ENCODE measurements around the gene AASDHPPT. TPM values are rescaled to one million over a fixed set of nuclear protein-coding genes. Genes with fewer than 3 reads are reported as not detected.

AASDHPPT gene
- total and polyA plus RNA-seq, 8 donors: 9.2 to 28.8 (median 16.8) TPM

DNA sequence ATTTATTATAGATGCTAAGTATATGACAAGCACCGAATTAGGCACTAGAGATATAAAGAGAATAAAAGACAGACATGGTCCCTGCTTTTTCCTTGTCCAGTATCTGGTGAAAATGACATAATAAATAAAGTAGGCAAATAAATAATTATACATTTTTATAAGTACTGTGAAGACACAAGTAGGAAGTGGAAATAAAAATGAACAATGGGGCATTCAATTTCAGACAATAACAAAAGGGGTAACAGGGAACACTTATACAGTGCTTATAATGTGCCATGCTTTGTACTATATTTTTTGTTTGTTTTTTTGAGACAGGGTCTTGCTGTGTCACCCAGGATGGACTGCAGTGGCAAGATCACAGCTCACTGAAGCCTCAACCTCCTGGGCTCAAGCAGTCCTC, 4.7 kb upstream of the AASDHPPT start:
- TF ChIP-seq, protein P1, sequence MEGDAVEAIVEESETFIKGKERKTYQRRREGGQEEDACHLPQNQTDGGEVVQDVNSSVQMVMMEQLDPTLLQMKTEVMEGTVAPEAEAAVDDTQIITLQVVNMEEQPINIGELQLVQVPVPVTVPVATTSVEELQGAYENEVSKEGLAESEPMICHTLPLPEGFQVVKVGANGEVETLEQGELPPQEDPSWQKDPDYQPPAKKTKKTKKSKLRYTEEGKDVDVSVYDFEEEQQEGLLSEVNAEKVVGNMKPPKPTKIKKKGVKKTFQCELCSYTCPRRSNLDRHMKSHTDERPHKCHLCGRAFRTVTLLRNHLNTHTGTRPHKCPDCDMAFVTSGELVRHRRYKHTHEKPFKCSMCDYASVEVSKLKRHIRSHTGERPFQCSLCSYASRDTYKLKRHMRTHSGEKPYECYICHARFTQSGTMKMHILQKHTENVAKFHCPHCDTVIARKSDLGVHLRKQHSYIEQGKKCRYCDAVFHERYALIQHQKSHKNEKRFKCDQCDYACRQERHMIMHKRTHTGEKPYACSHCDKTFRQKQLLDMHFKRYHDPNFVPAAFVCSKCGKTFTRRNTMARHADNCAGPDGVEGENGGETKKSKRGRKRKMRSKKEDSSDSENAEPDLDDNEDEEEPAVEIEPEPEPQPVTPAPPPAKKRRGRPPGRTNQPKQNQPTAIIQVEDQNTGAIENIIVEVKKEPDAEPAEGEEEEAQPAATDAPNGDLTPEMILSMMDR (IDR thresholded peaks at IDR 0.05): no peak
- 64 to 69% methylated on average over 1 of the region's 1 CpG for WGBS, 2 donors
- no peak overlapping the region for H3K4me3 ChIP-seq
- no peak for ATAC-seq
- no peaks in the 10 kb centered on the region for H3K27me3 ChIP-seq
- FAIRE-seq: no peak
- H3K36me3 ChIP-seq: no peaks in the 10 kb centered on the region
- H3K27ac ChIP-seq: no peak overlapping the region
- intact Hi-C loops (cut with DNase I): no loop called here
- no peak for DNase-seq
- peaks cover 0 to 6% (median 5%) of the 10 kb centered on the region in 3 donors for H3K4me1 ChIP-seq
- no peaks in the 10 kb centered on the region for H3K9me3 ChIP-seq

DNA sequence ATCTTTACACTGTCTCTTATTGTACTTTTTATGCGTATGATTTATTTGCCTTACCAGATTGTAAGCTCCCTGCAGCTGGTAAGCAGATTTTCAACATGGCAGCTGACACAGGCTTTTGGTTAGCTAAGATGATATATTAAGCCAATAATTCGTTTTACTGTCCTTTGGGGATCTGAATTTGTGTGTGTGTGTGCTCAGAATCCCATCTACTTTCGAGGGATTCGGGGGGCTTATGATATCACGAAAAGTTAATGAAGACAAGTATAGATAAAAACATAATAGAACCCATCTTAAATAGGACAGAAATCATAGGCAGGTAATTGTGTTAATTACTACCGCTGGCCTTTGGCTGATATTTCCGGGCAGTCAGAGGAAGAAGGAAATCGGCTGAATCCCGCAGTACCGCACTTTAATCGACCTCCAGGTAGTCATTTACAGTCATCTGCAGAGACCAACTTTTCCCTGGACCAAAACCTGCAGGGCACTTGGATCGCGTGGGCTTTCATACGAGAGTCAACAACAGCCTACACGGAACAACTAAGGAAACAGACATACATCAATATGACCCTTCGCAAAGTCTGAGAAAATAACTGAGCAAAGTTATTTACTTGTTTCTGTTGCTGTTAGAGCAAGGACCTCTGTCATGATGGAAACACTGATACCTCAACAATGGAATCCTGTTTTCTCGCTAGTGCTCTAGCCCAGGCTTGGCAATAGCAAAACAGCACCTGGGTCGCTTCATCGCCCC, 1.1 kb upstream of the AASDHPPT start:
- DNase-seq (peak in 1 of 6 donors; percentile 6), FAIRE-seq (no peak), ATAC-seq (peak in 2 of 4 donors; percentile 2 to 3)
- 4 to 6% methylated on average over 19 of the region's 19 CpGs for WGBS, 2 donors
- peaks cover 0 to 11% (median 0%) of the 10 kb centered on the region in 3 donors for H3K36me3 ChIP-seq
- peak overlapping the region; percentile 56 to 81 (median 64) for H3K4me3 ChIP-seq
- H3K4me1 ChIP-seq: peaks cover 15 to 37% (median 36%) of the 10 kb centered on the region in 3 donors
- intact Hi-C loops (cut with DNase I): no loop called here
- peak overlapping the region; percentile 91 to 98 (median 94) for H3K27ac ChIP-seq
- H3K27me3 ChIP-seq: no peaks in the 10 kb centered on the region
- TF ChIP-seq, protein P1 (IDR thresholded peaks at IDR 0.05): no peak
- no peaks in the 10 kb centered on the region for H3K9me3 ChIP-seq

DNA sequence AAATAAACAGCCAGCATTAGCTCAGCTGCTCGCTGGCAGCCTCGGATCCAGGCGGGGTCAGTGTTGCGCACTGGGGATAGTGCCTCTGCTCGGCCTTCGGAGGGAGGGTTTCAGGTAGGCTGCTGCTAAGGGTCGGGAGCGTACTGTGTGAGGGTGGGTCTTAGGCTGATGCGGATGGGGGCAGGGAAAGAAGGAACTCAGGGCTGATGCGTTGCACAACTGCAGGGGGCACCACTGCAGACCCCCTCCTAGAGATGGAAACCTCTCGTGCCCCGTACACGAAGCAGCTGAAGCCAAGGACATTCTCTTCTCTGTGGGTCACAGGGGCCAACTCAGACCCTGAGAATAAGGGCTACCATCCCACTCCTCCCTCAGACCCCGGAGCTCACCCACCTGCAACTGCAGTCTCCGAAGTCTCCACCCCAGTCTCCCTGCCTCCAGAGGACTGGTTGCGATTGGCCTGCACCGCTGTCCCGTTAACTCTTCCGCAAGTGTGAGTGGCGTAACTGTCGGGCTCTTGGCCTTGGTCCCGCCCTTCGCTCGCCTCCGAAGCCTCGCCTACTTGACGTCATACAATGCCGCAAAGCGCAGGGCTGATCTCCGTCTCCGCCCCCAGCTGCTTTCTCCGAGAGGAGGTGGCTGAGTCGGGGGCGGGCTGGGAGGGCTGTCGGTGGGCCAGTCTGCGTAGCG, 398 bp upstream of the AASDHPPT start, which contains the start of gene KBTBD3:
Gene KBTBD3 (minus strand): TSS at position 429 of the 690 bp plus-strand sequence. CDS start 18,250 bp downstream, outside the sequence.
- peak; percentile 93 to 99 (median 99) for DNase-seq
- Histone ChIP-seq H3K9me3 (no peaks in the 10 kb centered on the region), H3K27me3 (no peaks in the 10 kb centered on the region), H3K4me1 (peaks cover 15 to 39% (median 38%) of the 10 kb centered on the region in 3 donors), H3K4me3 (peak within 1 kb of the TSS; percentile 58 to 81 (median 69)), H3K27ac (peak within 1 kb of the TSS; percentile 91 to 98 (median 94)), H3K36me3 (peaks cover 0 to 11% (median 0%) of the 10 kb centered on the region in 3 donors)
- TF ChIP-seq, protein P1 (IDR thresholded peaks at IDR 0.05): no peak
- 0% methylated on average over 37 of the region's 37 CpGs for WGBS, 2 donors
- intact Hi-C loops (cut with DNase I): no loop called here
- ATAC-seq: peak; percentile 90 to 96 (median 92)
- peak; percentile 66 for FAIRE-seq

DNA sequence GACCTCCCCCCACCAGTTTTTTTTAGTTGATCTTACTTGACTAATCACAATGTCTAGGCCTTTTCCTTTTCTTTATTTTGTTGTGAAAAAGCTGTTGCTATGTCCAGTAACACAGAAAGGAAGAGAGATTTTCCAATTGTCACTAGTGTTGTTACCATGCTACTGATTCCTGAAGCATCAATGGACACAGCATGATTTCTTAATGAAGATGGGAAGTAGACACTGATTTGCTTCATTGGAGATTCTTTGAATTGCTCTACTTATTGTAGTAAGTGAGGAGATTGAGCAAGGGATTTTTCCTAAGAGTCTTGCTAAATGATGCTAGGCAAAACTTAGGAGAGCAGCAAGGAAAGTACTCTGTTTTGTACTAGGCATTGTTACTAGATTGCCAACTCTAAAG, 4.6 kb downstream of the AASDHPPT start:
- FAIRE-seq: no peak
- Histone ChIP-seq H3K9me3 (no peaks in the 10 kb centered on the region), H3K36me3 (peaks cover 0 to 21% (median 0%) of the 10 kb centered on the region in 3 donors), H3K27ac (no peak overlapping the region), H3K4me1 (peaks cover 18 to 51% (median 45%) of the 10 kb centered on the region in 3 donors), H3K27me3 (no peaks in the 10 kb centered on the region), H3K4me3 (no peak overlapping the region)
- no peak for ATAC-seq
- intact Hi-C loops (cut with DNase I): no loop called here
- no peak for DNase-seq
- TF ChIP-seq, protein P1 (IDR thresholded peaks at IDR 0.05): no peak
